ENCODE data around the gene DYRK1A.

The DYRK1A gene

GRCh38 chr21:37558676-37559211, 192.2 kb downstream of the DYRK1A start (continued):
- TF ChIP-seq TOX (CRISPR knock-in tag; IDR thresholded peaks at IDR 0.05; ENCODE audit: borderline replicate concordance): no peak
- TF ChIP-seq ZNF565 (CRISPR knock-in tag; conservative IDR thresholded peaks at IDR 0.05; ENCODE audit: low read depth): no peak
- TF ChIP-seq OSR1 (CRISPR knock-in tag; IDR thresholded peaks at IDR 0.05): no peak
- TF ChIP-seq CSRNP3 (CRISPR knock-in tag; IDR thresholded peaks at IDR 0.05): no peak
- TF ChIP-seq BACH2 (CRISPR knock-in tag; IDR thresholded peaks at IDR 0.05; ENCODE audit: borderline replicate concordance): no peak

- no peak for TF ChIP-seq TOX (CRISPR knock-in tag; IDR thresholded peaks at IDR 0.05; ENCODE audit: borderline replicate concordance)
- TF ChIP-seq CSDC2 (CRISPR knock-in tag; IDR thresholded peaks at IDR 0.05): no peak
- TF ChIP-seq PPARA (CRISPR knock-in tag; IDR thresholded peaks at IDR 0.05; ENCODE audit: borderline replicate concordance): no peak
- no peak for TF ChIP-seq SNAI2 (CRISPR knock-in tag; IDR thresholded peaks at IDR 0.05)
- TF ChIP-seq TCF4 (CRISPR knock-in tag; IDR thresholded peaks at IDR 0.05; ENCODE audit: borderline replicate concordance): no peak
- TF ChIP-seq ZFP30 (CRISPR knock-in tag; IDR thresholded peaks at IDR 0.05): no peak
- no peak for TF ChIP-seq RARB (CRISPR knock-in tag; IDR thresholded peaks at IDR 0.05)
- no peak for TF ChIP-seq CSRNP3 (CRISPR knock-in tag; IDR thresholded peaks at IDR 0.05)
- no peak for TF ChIP-seq ZNF8 (CRISPR knock-in tag; IDR thresholded peaks at IDR 0.05)
- TF ChIP-seq GLIS3 (CRISPR knock-in tag; IDR thresholded peaks at IDR 0.05): no peak
- no peak for TF ChIP-seq CREB5 (CRISPR knock-in tag; IDR thresholded peaks at IDR 0.05; ENCODE audit: low read depth)
- no peak for TF ChIP-seq ESRRG (CRISPR knock-in tag; IDR thresholded peaks at IDR 0.05)
- no peak for TF ChIP-seq BACH2 (CRISPR knock-in tag; IDR thresholded peaks at IDR 0.05; ENCODE audit: borderline replicate concordance)
- TF ChIP-seq OSR1 (CRISPR knock-in tag; IDR thresholded peaks at IDR 0.05): no peak
- no peak for TF ChIP-seq POU6F1 (CRISPR knock-in tag; IDR thresholded peaks at IDR 0.05; ENCODE audit: borderline replicate concordance, low read depth)
- no peak for TF ChIP-seq ZFP3 (CRISPR knock-in tag; IDR thresholded peaks at IDR 0.05)
- TF ChIP-seq ZC3H10 (CRISPR knock-in tag; IDR thresholded peaks at IDR 0.05): no peak
- no peak for ATAC-seq
Measured at GRCh38 chr21:37560385-37560784, 193.8 kb downstream of the DYRK1A start.

- TF ChIP-seq ZFP3 (CRISPR knock-in tag; IDR thresholded peaks at IDR 0.05) (no peak), BACH2 (CRISPR knock-in tag; IDR thresholded peaks at IDR 0.05; ENCODE audit: borderline replicate concordance) (no peak)
Measured at GRCh38 chr21:37561506-37561905, 194.9 kb downstream of the DYRK1A start.

GRCh38 chr21:37561941-37562919, 195.7 kb downstream of the DYRK1A start:
- TF ChIP-seq ZNF565 (CRISPR knock-in tag; conservative IDR thresholded peaks at IDR 0.05; ENCODE audit: low read depth) (no peak), CREB5 (CRISPR knock-in tag; IDR thresholded peaks at IDR 0.05; ENCODE audit: low read depth) (no peak), BACH2 (CRISPR knock-in tag; IDR thresholded peaks at IDR 0.05; ENCODE audit: borderline replicate concordance) (no peak), TOX (CRISPR knock-in tag; IDR thresholded peaks at IDR 0.05; ENCODE audit: borderline replicate concordance) (no peak), RARB (CRISPR knock-in tag; IDR thresholded peaks at IDR 0.05) (no peak), ZFP3 (CRISPR knock-in tag; IDR thresholded peaks at IDR 0.05) (no peak)
- no peak for ATAC-seq

More at GRCh38 chr21:37561506-37561905, 194.9 kb downstream of the DYRK1A start:
- no peak for ATAC-seq
